GM12878 (cell line): ENCODE results near the gene ADGRB2. TPM values are rescaled to one million over a fixed set of nuclear protein-coding genes. Genes with fewer than 3 reads are reported as not detected.

ENCODE experiments used
- ATF7 ChIP-seq: fragments of 450-650 bp; IDR thresholded peaks from 2 replicates; pipeline ENCODE4 v1.6.1; 2016; ENCODE audit warnings: low read depth, mild to moderate bottlenecking
- CBFB ChIP-seq: IDR thresholded peaks from 2 replicates; pipeline ENCODE4 v1.6.1; 2016; ENCODE audit warnings: antibody characterized with exemption, low read depth
- CHD2 ChIP-seq: IDR thresholded peaks from 2 replicates; pipeline ENCODE4 v1.6.1; 2011; ENCODE audit warnings: low read depth, low read length, improper control_type of control experiment, borderline replicate concordance
- DPF2 ChIP-seq: fragments of 450-650 bp; IDR thresholded peaks from 2 replicates; pipeline ENCODE4 v1.6.1; 2017; ENCODE audit warnings: mild to moderate bottlenecking
- EED ChIP-seq: sonication (generic); IDR thresholded peaks from 2 replicates; pipeline ENCODE4 v1.6.1; 2016; ENCODE audit warnings: antibody characterized with exemption, low read depth
- ELK1 ChIP-seq: IDR thresholded peaks from 2 replicates; pipeline ENCODE4 v1.6.1; 2012; ENCODE audit warnings: low read depth, low read length, improper control_type of control experiment
- ETV6 ChIP-seq, 2 experiments: fragments of 450-650 bp in 1 of 2; IDR thresholded peaks in 1 of 2; conservative IDR thresholded peaks in 1 of 2; 2 replicates each; pipeline ENCODE4 v1.6.1; 2014; ENCODE audit warnings: antibody characterized with exemption in 1 of 2, borderline replicate concordance in 1 of 2, low read depth in 1 of 2, mild to moderate bottlenecking in 1 of 2, moderate library complexity in 1 of 2
- HDAC6 ChIP-seq: fragments of 200-600 bp; sonication (generic); IDR thresholded peaks from one replicate; pipeline ENCODE4 v1.8.0; 2017; ENCODE audit warnings: antibody characterized with exemption; ENCODE audit not compliant: unreplicated experiment
- IKZF1 ChIP-seq: fragments of 450-650 bp; conservative IDR thresholded peaks from 2 replicates; pipeline ENCODE4 v1.6.1; 2017; ENCODE audit warnings: antibody characterized with exemption, mild to moderate bottlenecking
- IKZF2 ChIP-seq, 2 experiments: fragments of 450-650 bp; IDR thresholded peaks; 2 replicates each; pipeline ENCODE4 v1.6.1; 2017; ENCODE audit warnings: mild to moderate bottlenecking in 2 of 2, moderate library complexity in 2 of 2
- JUNB ChIP-seq: IDR thresholded peaks from 2 replicates; pipeline ENCODE4 v1.6.1; 2016; ENCODE audit warnings: antibody characterized with exemption, mild to moderate bottlenecking
- KLF5 ChIP-seq: fragments of 450-650 bp; IDR thresholded peaks from 2 replicates; pipeline ENCODE4 v1.6.1; 2014; ENCODE audit warnings: mild to moderate bottlenecking; ENCODE audit not compliant: partially characterized antibody
- MEF2B ChIP-seq: fragments of 450-650 bp; IDR thresholded peaks from 2 replicates; pipeline ENCODE4 v1.6.1; 2018; ENCODE audit warnings: mild to moderate bottlenecking, moderate library complexity; ENCODE audit not compliant: partially characterized antibody, poor library complexity, severe bottlenecking
- MYB ChIP-seq: fragments of 150-350 bp; IDR thresholded peaks from 2 replicates; pipeline ENCODE4 v1.6.1; 2014; ENCODE audit warnings: mild to moderate bottlenecking, low read depth, low read length, borderline replicate concordance
- NR2C1 ChIP-seq: fragments of 450-650 bp; IDR thresholded peaks from 2 replicates; pipeline ENCODE4 v1.6.1; 2017; ENCODE audit warnings: antibody characterized with exemption, mild to moderate bottlenecking, moderate library complexity
- NR2F1 ChIP-seq: fragments of 450-650 bp; conservative IDR thresholded peaks from 2 replicates; pipeline ENCODE4 v1.6.1; 2017; ENCODE audit warnings: mild to moderate bottlenecking
- POLR2AphosphoS2 ChIP-seq: IDR thresholded peaks from 2 replicates; pipeline ENCODE4 v1.6.1; 2011; ENCODE audit warnings: low read depth, mild to moderate bottlenecking, low read length, improper control_type of control experiment, moderate library complexity
- RELB ChIP-seq: fragments of 450-650 bp; IDR thresholded peaks from 2 replicates; pipeline ENCODE4 v1.6.1; 2017; ENCODE audit warnings: low read depth, mild to moderate bottlenecking, moderate library complexity
- SUPT20H ChIP-seq: IDR thresholded peaks from 2 replicates; pipeline ENCODE4 v1.6.1; 2011; ENCODE audit warnings: low read depth, mild to moderate bottlenecking, low read length, moderate library complexity, borderline replicate concordance; ENCODE audit not compliant: control insufficient read depth
- TCF3 ChIP-seq: IDR thresholded peaks from 2 replicates; pipeline ENCODE4 v1.6.1; 2012; ENCODE audit warnings: low read depth, mild to moderate bottlenecking, low read length, borderline replicate concordance; ENCODE audit not compliant: insufficient read depth
- YY1 ChIP-seq: IDR thresholded peaks from 2 replicates; pipeline ENCODE4 v1.6.1; 2011; ENCODE audit warnings: low read depth, mild to moderate bottlenecking, low read length
- ZNF592 ChIP-seq: fragments of 450-650 bp; IDR thresholded peaks from 2 replicates; pipeline ENCODE4 v1.6.1; 2017; ENCODE audit warnings: mild to moderate bottlenecking, moderate library complexity
- polyA plus RNA-seq, 11 experiments: library from polyadenylated mRNA; depleted of rRNA in 4 of 11; unstranded in 6 of 11; stranded (reverse) in 5 of 11; fragments of >200 nt; fragmentation: Nextera tagmentation in 4 of 11; fragmentation: Illumina TruSeq in 1 of 11; extraction: Ambion mirVana in 4 of 11; extraction: Trizol in 1 of 11; gene quantifications; 1 replicate in 1 of 11; 2 replicates in 10 of 11; pipeline versions ENCODE4 v1.2.1 to v1.2.3, GENCODE V29; 2011 to 2016; ENCODE audit warnings: inconsistent platforms in 2 of 11, missing spikeins in 2 of 11, low read depth in 1 of 11
- total RNA-seq, 4 experiments: library from RNA; depleted of rRNA in 3 of 4; stranded (reverse); fragments of >200 nt in 3 of 4; fragmentation: Illumina TruSeq in 1 of 4; extraction: Trizol in 1 of 4; gene quantifications; 2 replicates each; pipeline versions ENCODE4 v1.2.1 to v1.2.3, GENCODE V29; 2013 to 2021

ADGRB2 gene
- total and polyA plus RNA-seq, 10 of the 15 experiments (the other 5 are each of a cell fraction or from before 2014, with no cell fraction given), result 0.11 to 0.33 (median 0.18) TPM; not detected in 4

GRCh38 chr1:31699341-31699891, 64.7 kb downstream of the ADGRB2 start (continued):
- no peak for TF ChIP-seq RELB
- TF ChIP-seq CHD2, result no peak
- 0 out of 2 replicates have a peak, but pooled peaks have one; percentile 7 for TF ChIP-seq YY1
- TF ChIP-seq KLF5, result no peak
- TF ChIP-seq POLR2AphosphoS2, result no peak
- TF ChIP-seq MYB, result no peak
- no peak for TF ChIP-seq JUNB
- TF ChIP-seq HDAC6, result no peak
- no peak for TF ChIP-seq TCF3
- 0 out of 2 replicates have a peak, but pooled peaks have one; percentile 20 for TF ChIP-seq EED
- TF ChIP-seq IKZF2 (IDR thresholded peaks at IDR 0.05), result peak in 1 of 2 experiments; percentile 44; a peak in 2 of 4 replicates
- no peak for TF ChIP-seq SUPT20H
- peak; percentile 78 for TF ChIP-seq MEF2B
- TF ChIP-seq DPF2, result peak; percentile 65
- TF ChIP-seq NR2F1, result 0 out of 2 replicates have a peak, but pooled peaks have one; percentile 49
- no peak for TF ChIP-seq ZNF592
- no peak for TF ChIP-seq ELK1
- TF ChIP-seq IKZF1, result no peak; the same call in 1 of the 2 replicates
- TF ChIP-seq CBFB, result no peak
- TF ChIP-seq NR2C1, result no peak
- peak; percentile 42; the same call in 1 of the 2 replicates for TF ChIP-seq ATF7
- no peak for TF ChIP-seq ETV6 (conservative IDR thresholded peaks at IDR 0.05 in 1 of 2, IDR thresholded peaks at IDR 0.05 in 1 of 2; ENCODE audit: borderline replicate concordance in 1 of 2, low read depth in 1 of 2)
